Measurements from ENCODE around the gene MYL6.
"Not testable (repeated sequence)": the region's sequence is repeated elsewhere in the genome, so short reads cannot be mapped to it uniquely, and the experiment has no call there.

Gene MYL6

DNA sequence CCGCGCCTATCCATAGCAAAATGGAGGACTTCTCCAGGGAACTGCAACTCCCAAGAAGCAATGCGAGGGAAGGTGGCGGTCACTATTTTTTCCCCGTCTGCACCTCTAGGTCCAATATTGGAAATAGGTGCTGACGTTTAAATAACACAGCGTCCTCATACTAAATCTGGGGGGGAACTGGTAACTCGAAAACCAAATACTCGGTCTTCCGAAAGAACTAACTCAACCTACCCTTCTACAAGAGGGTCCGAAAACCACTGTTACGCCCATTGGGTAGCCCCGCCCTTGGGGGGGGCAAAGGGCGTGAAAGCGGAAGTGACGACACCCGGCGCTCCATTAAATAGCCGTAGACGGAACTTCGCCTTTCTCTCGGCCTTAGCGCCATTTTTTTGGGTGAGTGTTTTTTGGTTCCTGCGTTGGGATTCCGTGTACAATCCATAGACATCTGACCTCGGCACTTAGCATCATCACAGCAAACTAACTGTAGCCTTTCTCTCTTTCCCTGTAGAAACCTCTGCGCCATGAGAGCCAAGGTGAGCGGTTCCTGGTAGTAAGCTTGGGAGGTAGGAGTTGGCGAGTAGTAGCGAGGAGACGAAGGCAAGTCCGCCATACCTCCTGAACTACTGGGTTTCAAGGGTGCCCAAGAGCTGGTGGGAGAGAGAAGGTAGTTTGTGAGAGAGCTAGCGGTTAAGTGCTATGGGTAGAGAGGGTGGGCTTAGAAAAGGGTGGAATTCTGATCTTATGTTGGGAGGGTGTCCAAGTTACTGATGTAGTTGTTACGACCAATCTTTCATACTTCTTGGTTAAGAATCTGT, 41.7 kb upstream of the MYL6 start, which contains the start of gene RPL41:
Gene RPL41 (plus strand): TSS at position 367 of the 815 bp plus-strand sequence.
- Histone ChIP-seq H3K27ac (ENCODE audit: poor library complexity, severe bottlenecking) (peak within 1 kb of the TSS; percentile 89), H3K4me1 (ENCODE audit: insufficient read depth, poor library complexity, severe bottlenecking) (peaks cover 22% of the 10 kb centered on the region), H3K4me3 (ENCODE audit: severe bottlenecking) (peak within 1 kb of the TSS; percentile 62), H3K36me3 (ENCODE audit: low read depth) (peaks cover 32% of the 10 kb centered on the region), H3K9me3 (ENCODE audit: severe bottlenecking) (no peaks in the 10 kb centered on the region), H3K27me3 (ENCODE audit: insufficient read depth, poor library complexity, severe bottlenecking) (no peaks in the 10 kb centered on the region)
- peak; percentile 32 for ATAC-seq (ENCODE audit: low read depth)
- TF ChIP-seq, protein P1, sequence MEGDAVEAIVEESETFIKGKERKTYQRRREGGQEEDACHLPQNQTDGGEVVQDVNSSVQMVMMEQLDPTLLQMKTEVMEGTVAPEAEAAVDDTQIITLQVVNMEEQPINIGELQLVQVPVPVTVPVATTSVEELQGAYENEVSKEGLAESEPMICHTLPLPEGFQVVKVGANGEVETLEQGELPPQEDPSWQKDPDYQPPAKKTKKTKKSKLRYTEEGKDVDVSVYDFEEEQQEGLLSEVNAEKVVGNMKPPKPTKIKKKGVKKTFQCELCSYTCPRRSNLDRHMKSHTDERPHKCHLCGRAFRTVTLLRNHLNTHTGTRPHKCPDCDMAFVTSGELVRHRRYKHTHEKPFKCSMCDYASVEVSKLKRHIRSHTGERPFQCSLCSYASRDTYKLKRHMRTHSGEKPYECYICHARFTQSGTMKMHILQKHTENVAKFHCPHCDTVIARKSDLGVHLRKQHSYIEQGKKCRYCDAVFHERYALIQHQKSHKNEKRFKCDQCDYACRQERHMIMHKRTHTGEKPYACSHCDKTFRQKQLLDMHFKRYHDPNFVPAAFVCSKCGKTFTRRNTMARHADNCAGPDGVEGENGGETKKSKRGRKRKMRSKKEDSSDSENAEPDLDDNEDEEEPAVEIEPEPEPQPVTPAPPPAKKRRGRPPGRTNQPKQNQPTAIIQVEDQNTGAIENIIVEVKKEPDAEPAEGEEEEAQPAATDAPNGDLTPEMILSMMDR (IDR thresholded peaks at IDR 0.05; ENCODE audit: poor library complexity, severe bottlenecking) = no peak
- DNase-seq (ENCODE audit: low spot score) = no peak

DNA sequence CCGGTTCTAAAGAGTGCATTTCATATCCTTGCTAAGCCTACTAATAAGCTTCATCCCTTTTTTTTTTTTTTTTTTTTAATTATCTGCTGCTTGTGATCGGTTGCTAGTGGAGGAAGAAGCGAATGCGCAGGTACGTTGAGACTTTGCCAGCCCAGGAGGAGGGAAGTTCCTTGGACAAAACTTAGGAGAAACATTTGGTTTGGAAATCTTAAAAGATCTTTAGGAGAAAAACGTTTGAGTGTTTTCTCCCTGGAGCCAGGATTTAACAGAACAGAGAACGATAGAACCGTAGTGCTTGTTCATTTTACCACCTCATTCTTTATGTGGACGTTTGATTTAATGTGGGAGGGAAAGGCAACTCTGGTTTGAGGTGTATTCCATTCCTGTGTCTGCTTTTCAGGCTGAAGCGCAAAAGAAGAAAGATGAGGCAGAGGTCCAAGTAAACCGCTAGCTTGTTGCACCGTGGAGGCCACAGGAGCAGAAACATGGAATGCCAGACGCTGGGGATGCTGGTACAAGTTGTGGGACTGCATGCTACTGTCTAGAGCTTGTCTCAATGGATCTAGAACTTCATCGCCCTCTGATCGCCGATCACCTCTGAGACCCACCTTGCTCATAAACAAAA, 41.0 kb upstream of the MYL6 start:
- H3K9me3 ChIP-seq (ENCODE audit: severe bottlenecking); H3K27me3 ChIP-seq (ENCODE audit: insufficient read depth, poor library complexity, severe bottlenecking); DNase-seq (ENCODE audit: low spot score); ATAC-seq (ENCODE audit: low read depth): not testable (repeated sequence)
- peaks cover 22% of the 10 kb centered on the region for H3K4me1 ChIP-seq (ENCODE audit: insufficient read depth, poor library complexity, severe bottlenecking)
- peaks cover 24% of the 10 kb centered on the region for H3K36me3 ChIP-seq (ENCODE audit: low read depth)
- peak overlapping the region; percentile 89 for H3K27ac ChIP-seq (ENCODE audit: poor library complexity, severe bottlenecking)
- H3K4me3 ChIP-seq (ENCODE audit: severe bottlenecking) = peak overlapping the region; percentile 62

DNA sequence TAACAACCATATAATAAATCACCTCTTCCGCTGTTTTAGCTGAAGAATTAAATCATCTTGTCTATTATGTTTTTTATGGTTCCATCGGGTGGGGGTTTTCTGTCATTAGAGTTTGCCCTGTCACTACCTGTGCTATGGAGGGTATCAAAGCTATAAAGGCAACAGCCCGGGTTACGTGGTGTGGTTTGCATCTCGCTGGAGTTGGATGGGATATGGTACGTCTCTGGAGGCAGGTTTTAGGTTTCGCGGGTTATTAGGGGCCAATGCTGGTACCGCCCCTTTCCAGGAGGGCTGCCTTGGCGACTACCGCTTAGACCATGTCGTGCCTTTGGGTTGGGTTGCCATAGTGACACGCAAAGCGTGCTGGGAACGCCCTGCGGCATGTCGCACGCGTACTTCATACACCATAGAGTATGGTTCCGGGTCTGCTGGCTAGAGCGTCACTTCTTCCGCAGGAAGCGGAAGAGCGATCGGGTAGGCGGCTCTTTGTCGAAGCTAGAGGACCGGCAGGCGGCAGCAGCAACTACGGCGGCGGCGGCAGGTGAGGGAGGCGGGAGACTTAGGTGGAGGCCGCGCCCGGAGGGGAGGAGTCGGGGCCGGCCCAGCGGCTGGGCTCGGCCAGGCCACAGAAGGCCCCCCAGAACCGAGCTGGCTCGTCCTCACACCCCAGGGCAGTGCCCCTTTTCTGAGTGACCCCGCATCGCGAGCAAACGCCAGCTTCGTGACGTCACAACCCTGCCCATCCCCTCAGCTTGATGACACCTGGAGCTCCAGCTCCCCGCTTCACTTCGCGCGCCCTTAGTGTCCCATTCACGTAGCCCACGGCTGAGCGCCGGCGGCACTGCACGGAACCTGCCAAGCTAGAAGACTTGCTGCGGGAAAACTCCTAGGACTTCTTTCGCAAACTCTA, 40.1 kb upstream of the MYL6 start, which contains the start of gene ZC3H10:
Gene ZC3H10 (plus strand): TSS at position 489 of the 910 bp plus-strand sequence. CDS start 2,297 bp downstream, outside the sequence.
- Histone ChIP-seq H3K36me3 (ENCODE audit: low read depth) (peaks cover 18% of the 10 kb centered on the region), H3K4me3 (ENCODE audit: severe bottlenecking) (peak within 1 kb of the TSS; percentile 62), H3K9me3 (ENCODE audit: severe bottlenecking) (no peaks in the 10 kb centered on the region), H3K27me3 (ENCODE audit: insufficient read depth, poor library complexity, severe bottlenecking) (no peaks in the 10 kb centered on the region), H3K4me1 (ENCODE audit: insufficient read depth, poor library complexity, severe bottlenecking) (peaks cover 22% of the 10 kb centered on the region), H3K27ac (ENCODE audit: poor library complexity, severe bottlenecking) (peak within 1 kb of the TSS; percentile 89)
- peak; percentile 99 for DNase-seq (ENCODE audit: low spot score)
- TF ChIP-seq, protein P1 (IDR thresholded peaks at IDR 0.05; ENCODE audit: poor library complexity, severe bottlenecking) = peak; percentile 59
- ATAC-seq (ENCODE audit: low read depth) = peak; percentile 77

DNA sequence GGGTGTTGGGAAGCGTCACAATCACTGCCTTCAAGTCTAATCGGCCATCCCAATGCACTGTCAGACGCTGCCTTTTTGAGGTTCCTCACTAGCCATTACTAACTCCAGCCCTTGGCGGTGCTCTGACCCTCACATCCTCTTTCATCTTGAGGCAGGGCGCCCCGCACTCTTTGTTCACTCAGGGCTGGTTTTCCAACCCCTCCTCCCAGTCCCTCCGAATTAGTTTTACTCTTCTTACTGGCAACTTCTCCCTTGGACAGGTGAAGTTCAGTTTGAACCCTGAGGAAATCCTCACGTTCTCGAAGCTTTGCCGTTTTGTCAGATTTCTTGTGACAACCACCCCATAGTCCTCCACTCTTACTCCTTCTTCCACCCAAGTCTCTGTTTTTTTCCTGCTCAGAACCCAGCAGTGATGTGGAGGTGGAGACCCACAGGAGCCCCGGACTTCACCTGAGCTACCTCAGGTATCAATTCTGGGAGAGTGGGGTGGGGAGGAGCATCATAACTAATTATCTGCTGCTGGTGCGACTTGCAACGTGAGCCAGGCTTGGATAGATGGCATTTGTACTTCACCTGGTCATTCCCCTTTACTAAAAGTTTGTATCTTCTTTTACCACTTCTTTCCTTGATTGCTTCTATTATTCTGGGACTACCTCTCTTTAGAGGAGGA, 39.3 kb upstream of the MYL6 start:
- TF ChIP-seq, protein P1 (IDR thresholded peaks at IDR 0.05; ENCODE audit: poor library complexity, severe bottlenecking) = no peak
- peak overlapping the region; percentile 89 for H3K27ac ChIP-seq (ENCODE audit: poor library complexity, severe bottlenecking)
- peak overlapping the region; percentile 62 for H3K4me3 ChIP-seq (ENCODE audit: severe bottlenecking)
- no peak for DNase-seq (ENCODE audit: low spot score)
- ATAC-seq (ENCODE audit: low read depth) = peak; percentile 8
- H3K4me1 ChIP-seq (ENCODE audit: insufficient read depth, poor library complexity, severe bottlenecking) = peaks cover 22% of the 10 kb centered on the region
- H3K9me3 ChIP-seq (ENCODE audit: severe bottlenecking) = no peaks in the 10 kb centered on the region
- H3K27me3 ChIP-seq (ENCODE audit: insufficient read depth, poor library complexity, severe bottlenecking) = no peaks in the 10 kb centered on the region
- peaks cover 18% of the 10 kb centered on the region for H3K36me3 ChIP-seq (ENCODE audit: low read depth)

Measured in RWPE2 (cell line).